DOHH2 (cell line): ENCODE measurements around the gene LDLRAD4.

Experiments
- H3F3A ChIP-seq: fragments of 200-600 bp; sonication (generic), shearing (Covaris generic); 2 replicates; pipeline ENCODE4 v1.6.0; 2016; ENCODE audit warnings: antibody characterized with exemption, mild to moderate bottlenecking; ENCODE audit not compliant: control insufficient read depth, insufficient read depth
- H3K27ac ChIP-seq: fragments of 200-600 bp; sonication (generic); 2 replicates; pipeline ENCODE4 v1.5.1; 2014; ENCODE audit warnings: low read depth, mild to moderate bottlenecking, low read length, moderate library complexity
- H3K27me3 ChIP-seq: fragments of 200-600 bp; sonication (generic); 2 replicates; pipeline ENCODE4 v1.6.1; 2014; ENCODE audit warnings: mild to moderate bottlenecking, low read length, mixed read lengths; ENCODE audit not compliant: control insufficient read depth
- H3K36me3 ChIP-seq: fragments of 200-600 bp; sonication (generic); 2 replicates; pipeline ENCODE4 v1.6.1; 2014; ENCODE audit warnings: mild to moderate bottlenecking, low read length, moderate library complexity, mixed read lengths; ENCODE audit not compliant: control insufficient read depth
- H3K4me1 ChIP-seq: fragments of 200-600 bp; sonication (generic); 2 replicates; pipeline ENCODE4 v1.6.1; 2014; ENCODE audit warnings: mild to moderate bottlenecking, low read length, mixed read lengths; ENCODE audit not compliant: control insufficient read depth
- H3K4me2 ChIP-seq: fragments of 200-600 bp; sonication (generic); 2 replicates; pipeline ENCODE4 v1.6.0; 2014; ENCODE audit warnings: mild to moderate bottlenecking, low read length, moderate library complexity
- H3K4me3 ChIP-seq: fragments of 200-600 bp; sonication (generic); 2 replicates; pipeline ENCODE4 v1.5.1; 2014; ENCODE audit warnings: mild to moderate bottlenecking, low read length, mixed read lengths
- H3K79me2 ChIP-seq: fragments of 200-600 bp; sonication (generic); 2 replicates; pipeline ENCODE4 v1.6.1; 2014; ENCODE audit warnings: mild to moderate bottlenecking, low read length, mixed read lengths; ENCODE audit not compliant: control insufficient read depth
- H3K9me2 ChIP-seq: fragments of 200-600 bp; sonication (generic); replicated peaks from 2 replicates; pipeline ENCODE4 v1.6.1; 2014; ENCODE audit warnings: mild to moderate bottlenecking, low read length, mixed read lengths; ENCODE audit not compliant: control insufficient read depth
- H3K9me3 ChIP-seq: fragments of 200-600 bp; sonication (generic); 2 replicates; pipeline ENCODE4 v1.6.1; 2014; ENCODE audit warnings: antibody characterized with exemption, low read length, mixed read lengths; ENCODE audit not compliant: control insufficient read depth, insufficient read depth
- H4K20me1 ChIP-seq: fragments of 200-600 bp; sonication (generic); 2 replicates; pipeline ENCODE4 v1.6.0; 2014; ENCODE audit warnings: low read depth, mild to moderate bottlenecking, antibody characterized with exemption, low read length, moderate library complexity; ENCODE audit not compliant: control insufficient read depth, insufficient read depth
- CTCF ChIP-seq: fragments of 200-600 bp; sonication (generic); IDR thresholded peaks from one replicate; pipeline ENCODE4 v1.5.1; 2014; ENCODE audit warnings: antibody characterized with exemption, mild to moderate bottlenecking, low read depth, low read length; ENCODE audit not compliant: poor library complexity, severe bottlenecking
- EZH2phosphoT487 ChIP-seq: fragments of 200-600 bp; sonication (generic); IDR thresholded peaks from 2 replicates; pipeline ENCODE4 v1.6.1; 2017; ENCODE audit warnings: borderline replicate concordance, mild to moderate bottlenecking, antibody characterized with exemption, low read length, moderate library complexity, mixed read lengths

LDLRAD4 gene

GRCh38 chr18:13448335-13448795, 229.8 kb downstream of the LDLRAD4 start:
- H3K4me3 ChIP-seq = no peak overlapping the region
- H3K9me2 ChIP-seq = no peaks in the 10 kb centered on the region
- H3K27ac ChIP-seq = no peak overlapping the region
- no peaks in the 10 kb centered on the region for H3K79me2 ChIP-seq
- H3K27me3 ChIP-seq = peaks cover 2% of the 10 kb centered on the region; the same call in 1 of the 2 replicates
- no peaks in the 10 kb centered on the region for H3K36me3 ChIP-seq
- H4K20me1 ChIP-seq = no peaks in the 10 kb centered on the region
- no peak for TF ChIP-seq CTCF
- no peak for TF ChIP-seq EZH2phosphoT487
- H3F3A ChIP-seq = no peaks in the 10 kb centered on the region
- no peak overlapping the region for H3K4me2 ChIP-seq
- no peaks in the 10 kb centered on the region for H3K4me1 ChIP-seq
- H3K9me3 ChIP-seq = no peaks in the 10 kb centered on the region

GRCh38 chr18:13449651-13450050, 231.1 kb downstream of the LDLRAD4 start:
- peaks cover 2% of the 10 kb centered on the region; the same call in 1 of the 2 replicates for H3K27me3 ChIP-seq
- H3K4me1 ChIP-seq = no peaks in the 10 kb centered on the region

GRCh38 chr18:13450289-13451212, 232.0 kb downstream of the LDLRAD4 start:
- H3F3A ChIP-seq = no peaks in the 10 kb centered on the region
- H3K9me2 ChIP-seq = no peaks in the 10 kb centered on the region
- no peaks in the 10 kb centered on the region for H3K9me3 ChIP-seq
- H3K4me1 ChIP-seq = no peaks in the 10 kb centered on the region
- H3K79me2 ChIP-seq = no peaks in the 10 kb centered on the region
- H3K27me3 ChIP-seq = peaks cover 2% of the 10 kb centered on the region; the same call in 1 of the 2 replicates
- H3K36me3 ChIP-seq = no peaks in the 10 kb centered on the region
- no peak overlapping the region for H3K4me2 ChIP-seq
- no peak for TF ChIP-seq EZH2phosphoT487
- no peak for TF ChIP-seq CTCF
- H3K27ac ChIP-seq = no peak overlapping the region
- H4K20me1 ChIP-seq = no peaks in the 10 kb centered on the region
- no peak overlapping the region for H3K4me3 ChIP-seq

More at GRCh38 chr18:13449651-13450050, 231.1 kb downstream of the LDLRAD4 start:
- Histone ChIP-seq H3K36me3 (no peaks in the 10 kb centered on the region), H3K9me2 (no peaks in the 10 kb centered on the region), H4K20me1 (no peaks in the 10 kb centered on the region), H3F3A (no peaks in the 10 kb centered on the region), H3K27ac (no peak overlapping the region), H3K4me3 (no peak overlapping the region), H3K79me2 (no peaks in the 10 kb centered on the region), H3K4me2 (no peak overlapping the region), H3K9me3 (no peaks in the 10 kb centered on the region)
- TF ChIP-seq CTCF (no peak), EZH2phosphoT487 (no peak)
